IMR-90 (cell line): ENCODE data around the gene PRPSAP1.

ENCODE experiments used
- BHLHE40 ChIP-seq: fragments of 150-350 bp; IDR thresholded peaks from 2 replicates; pipeline ENCODE4 v1.6.1; 2016; ENCODE audit warnings: mild to moderate bottlenecking, low read depth, low read length
- CEBPB ChIP-seq: IDR thresholded peaks from 2 replicates; pipeline ENCODE4 v1.6.1; 2012; ENCODE audit warnings: low read depth, low read length, improper control_type of control experiment
- CHD1 ChIP-seq: IDR thresholded peaks from 2 replicates; pipeline ENCODE4 v1.6.1; 2012; ENCODE audit warnings: low read depth, low read length, improper control_type of control experiment
- MAFK ChIP-seq: IDR thresholded peaks from 2 replicates; pipeline ENCODE4 v1.6.1; 2012; ENCODE audit warnings: low read depth, low read length, improper control_type of control experiment
- MAZ ChIP-seq: IDR thresholded peaks from 2 replicates; pipeline ENCODE4 v1.6.1; 2012; ENCODE audit warnings: low read depth, mild to moderate bottlenecking, low read length, improper control_type of control experiment, moderate library complexity, borderline replicate concordance
- POLR2A ChIP-seq: IDR thresholded peaks from 2 replicates; pipeline ENCODE4 v1.6.1; 2012; ENCODE audit warnings: mild to moderate bottlenecking, low read depth, low read length
- RAD21 ChIP-seq: IDR thresholded peaks from 2 replicates; pipeline ENCODE4 v1.6.1; 2012; ENCODE audit warnings: low read length, improper control_type of control experiment
- RCOR1 ChIP-seq: IDR thresholded peaks from 2 replicates; pipeline ENCODE4 v1.6.1; 2012; ENCODE audit warnings: mild to moderate bottlenecking, low read length, improper control_type of control experiment; ENCODE audit not compliant: insufficient replicate concordance
- RFX5 ChIP-seq: IDR thresholded peaks from 2 replicates; pipeline ENCODE4 v1.8.0; 2012; ENCODE audit warnings: low read depth, mild to moderate bottlenecking, low read length, moderate library complexity
- SMC3 ChIP-seq: fragments of 150-350 bp; IDR thresholded peaks from 2 replicates; pipeline ENCODE4 v1.6.1; 2016; ENCODE audit warnings: low read depth, mild to moderate bottlenecking, antibody characterized with exemption, low read length, moderate library complexity
- TF ChIP-seq, protein P1 (sequence below): conservative IDR thresholded peaks from 2 replicates; pipeline ENCODE4 v1.5.1; 2012; ENCODE audit warnings: mild to moderate bottlenecking, low read depth, low read length, improper control_type of control experiment
- TF ChIP-seq, protein P2 (sequence below): fragments of 150-350 bp; IDR thresholded peaks from 2 replicates; pipeline ENCODE4 v1.6.1; 2017; ENCODE audit warnings: mild to moderate bottlenecking, antibody characterized with exemption, low read length, low read depth

DNA sequence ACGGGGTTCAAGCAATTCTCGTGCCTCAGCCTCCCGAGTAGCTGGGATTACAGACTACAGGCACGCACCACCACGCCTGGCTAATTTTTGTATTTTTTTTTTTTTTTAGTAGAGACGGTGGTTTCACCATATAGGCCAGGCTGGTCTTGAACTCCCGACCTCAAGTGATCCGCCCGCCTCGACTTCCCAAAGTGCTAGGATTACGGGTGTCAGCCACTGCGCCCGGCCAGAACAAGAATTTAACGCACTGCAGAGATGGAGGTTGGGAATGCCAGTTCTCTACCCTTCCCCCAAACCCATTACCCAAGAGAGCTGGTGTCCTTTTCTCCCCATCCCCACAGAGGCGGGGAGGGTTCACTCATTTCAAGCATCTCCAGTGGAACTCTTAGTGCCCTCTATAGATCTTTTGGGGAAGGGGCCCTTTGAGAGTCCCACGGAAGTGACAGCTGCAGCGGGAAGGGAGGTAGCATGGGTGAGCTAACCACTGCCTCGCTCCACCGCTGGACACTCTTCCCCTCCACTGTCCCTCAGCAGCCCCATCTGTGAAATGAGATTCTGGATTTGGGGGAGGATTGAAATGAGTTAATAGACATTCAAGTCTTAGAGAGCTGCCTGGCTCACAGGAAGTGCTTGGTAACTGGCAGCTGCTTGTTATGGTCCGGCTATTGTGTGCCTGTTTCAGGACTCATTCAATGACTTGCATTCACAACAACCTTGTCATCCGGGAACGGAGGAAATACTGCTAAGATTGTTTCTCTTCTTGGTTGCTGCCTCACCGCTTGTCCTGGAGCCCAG lies 92.1 kb downstream of the PRPSAP1 start:
- TF ChIP-seq, protein P1, sequence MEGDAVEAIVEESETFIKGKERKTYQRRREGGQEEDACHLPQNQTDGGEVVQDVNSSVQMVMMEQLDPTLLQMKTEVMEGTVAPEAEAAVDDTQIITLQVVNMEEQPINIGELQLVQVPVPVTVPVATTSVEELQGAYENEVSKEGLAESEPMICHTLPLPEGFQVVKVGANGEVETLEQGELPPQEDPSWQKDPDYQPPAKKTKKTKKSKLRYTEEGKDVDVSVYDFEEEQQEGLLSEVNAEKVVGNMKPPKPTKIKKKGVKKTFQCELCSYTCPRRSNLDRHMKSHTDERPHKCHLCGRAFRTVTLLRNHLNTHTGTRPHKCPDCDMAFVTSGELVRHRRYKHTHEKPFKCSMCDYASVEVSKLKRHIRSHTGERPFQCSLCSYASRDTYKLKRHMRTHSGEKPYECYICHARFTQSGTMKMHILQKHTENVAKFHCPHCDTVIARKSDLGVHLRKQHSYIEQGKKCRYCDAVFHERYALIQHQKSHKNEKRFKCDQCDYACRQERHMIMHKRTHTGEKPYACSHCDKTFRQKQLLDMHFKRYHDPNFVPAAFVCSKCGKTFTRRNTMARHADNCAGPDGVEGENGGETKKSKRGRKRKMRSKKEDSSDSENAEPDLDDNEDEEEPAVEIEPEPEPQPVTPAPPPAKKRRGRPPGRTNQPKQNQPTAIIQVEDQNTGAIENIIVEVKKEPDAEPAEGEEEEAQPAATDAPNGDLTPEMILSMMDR: no peak
- TF ChIP-seq, protein P2, sequence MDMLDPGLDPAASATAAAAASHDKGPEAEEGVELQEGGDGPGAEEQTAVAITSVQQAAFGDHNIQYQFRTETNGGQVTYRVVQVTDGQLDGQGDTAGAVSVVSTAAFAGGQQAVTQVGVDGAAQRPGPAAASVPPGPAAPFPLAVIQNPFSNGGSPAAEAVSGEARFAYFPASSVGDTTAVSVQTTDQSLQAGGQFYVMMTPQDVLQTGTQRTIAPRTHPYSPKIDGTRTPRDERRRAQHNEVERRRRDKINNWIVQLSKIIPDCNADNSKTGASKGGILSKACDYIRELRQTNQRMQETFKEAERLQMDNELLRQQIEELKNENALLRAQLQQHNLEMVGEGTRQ: no peak
- TF ChIP-seq POLR2A (no peak), MAZ (no peak), MAFK (no peak), BHLHE40 (no peak), CEBPB (no peak), RCOR1 (no peak), RAD21 (no peak), CHD1 (no peak), RFX5 (no peak), SMC3 (no peak)
